ENCODE measurements around the gene IL10.

DNA sequence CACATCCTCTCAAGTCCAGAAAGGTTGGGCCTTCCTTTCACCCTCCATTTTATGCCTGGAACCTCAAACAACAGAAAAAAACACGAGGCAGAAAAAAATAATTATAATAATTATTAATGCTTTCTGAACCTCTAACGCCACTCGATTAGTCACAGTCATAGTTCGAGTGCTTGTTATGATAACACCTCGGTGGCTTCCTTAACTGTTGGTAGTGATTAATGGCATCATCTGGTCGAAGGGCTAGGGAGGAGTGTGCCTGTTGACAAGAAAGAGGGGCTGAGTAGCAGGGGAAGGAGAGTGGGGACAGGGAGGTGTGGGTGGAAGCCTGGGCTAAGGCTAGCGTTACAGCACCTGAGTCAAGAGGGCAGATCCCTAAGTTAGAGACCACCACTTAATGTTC lies 21.3 kb upstream of the IL10 start:
- TF ChIP-seq, protein P1, sequence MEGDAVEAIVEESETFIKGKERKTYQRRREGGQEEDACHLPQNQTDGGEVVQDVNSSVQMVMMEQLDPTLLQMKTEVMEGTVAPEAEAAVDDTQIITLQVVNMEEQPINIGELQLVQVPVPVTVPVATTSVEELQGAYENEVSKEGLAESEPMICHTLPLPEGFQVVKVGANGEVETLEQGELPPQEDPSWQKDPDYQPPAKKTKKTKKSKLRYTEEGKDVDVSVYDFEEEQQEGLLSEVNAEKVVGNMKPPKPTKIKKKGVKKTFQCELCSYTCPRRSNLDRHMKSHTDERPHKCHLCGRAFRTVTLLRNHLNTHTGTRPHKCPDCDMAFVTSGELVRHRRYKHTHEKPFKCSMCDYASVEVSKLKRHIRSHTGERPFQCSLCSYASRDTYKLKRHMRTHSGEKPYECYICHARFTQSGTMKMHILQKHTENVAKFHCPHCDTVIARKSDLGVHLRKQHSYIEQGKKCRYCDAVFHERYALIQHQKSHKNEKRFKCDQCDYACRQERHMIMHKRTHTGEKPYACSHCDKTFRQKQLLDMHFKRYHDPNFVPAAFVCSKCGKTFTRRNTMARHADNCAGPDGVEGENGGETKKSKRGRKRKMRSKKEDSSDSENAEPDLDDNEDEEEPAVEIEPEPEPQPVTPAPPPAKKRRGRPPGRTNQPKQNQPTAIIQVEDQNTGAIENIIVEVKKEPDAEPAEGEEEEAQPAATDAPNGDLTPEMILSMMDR (IDR thresholded peaks at IDR 0.05): no peak
- no peak for TF ChIP-seq EP300 (IDR thresholded peaks at IDR 0.05)

All from upper lobe of left lung (tissue), 4 donors.